Cerebellar cortex (tissue), 1 donor: Measurements from ENCODE around the gene PPP1R9B.
A peak's percentile ranks its signal among the peaks of the same experiment; 100 is the strongest.

Source experiments
- DNase-seq: peaks from one replicate; pipeline ENCODE4 v3.0.0-alpha.2; 2015; ENCODE audit warnings: low spot score

The PPP1R9B gene

DNA sequence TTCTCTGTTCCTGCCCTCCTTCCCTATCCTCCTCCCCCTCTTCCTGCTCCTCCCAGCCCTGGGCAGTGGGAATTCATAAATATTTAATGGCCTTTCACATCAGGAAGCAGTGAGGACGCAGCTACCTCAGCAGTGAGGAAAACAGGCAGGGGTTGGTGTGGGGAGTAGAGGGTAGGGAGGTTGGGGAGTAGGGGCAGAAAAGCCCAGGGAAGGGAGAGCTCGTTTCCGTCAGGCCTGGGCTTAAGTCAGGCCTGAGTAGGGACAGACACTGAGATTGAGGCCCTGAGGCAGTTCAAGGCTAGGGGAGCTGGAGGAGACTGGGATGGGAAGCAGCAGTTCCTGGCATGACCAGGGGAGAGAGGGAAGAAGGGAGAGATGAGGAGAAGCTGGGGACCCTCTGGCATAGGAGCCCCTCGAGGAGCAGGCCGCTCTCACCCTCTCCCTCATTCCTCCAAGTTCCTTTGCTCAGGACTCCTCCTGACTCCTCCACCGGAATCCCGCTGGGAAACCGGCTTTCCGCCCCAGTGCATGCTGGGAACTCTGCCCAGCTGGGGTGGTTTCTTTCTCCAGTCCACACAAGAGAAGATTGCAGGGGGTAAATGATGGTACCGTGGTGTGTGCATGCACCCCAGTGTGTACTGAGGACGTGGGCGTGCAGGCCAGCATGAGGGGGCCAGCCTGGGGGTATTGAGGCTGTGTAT is 26.7 kb downstream of the PPP1R9B start:
- DNase-seq, result peak; percentile 67

DNA sequence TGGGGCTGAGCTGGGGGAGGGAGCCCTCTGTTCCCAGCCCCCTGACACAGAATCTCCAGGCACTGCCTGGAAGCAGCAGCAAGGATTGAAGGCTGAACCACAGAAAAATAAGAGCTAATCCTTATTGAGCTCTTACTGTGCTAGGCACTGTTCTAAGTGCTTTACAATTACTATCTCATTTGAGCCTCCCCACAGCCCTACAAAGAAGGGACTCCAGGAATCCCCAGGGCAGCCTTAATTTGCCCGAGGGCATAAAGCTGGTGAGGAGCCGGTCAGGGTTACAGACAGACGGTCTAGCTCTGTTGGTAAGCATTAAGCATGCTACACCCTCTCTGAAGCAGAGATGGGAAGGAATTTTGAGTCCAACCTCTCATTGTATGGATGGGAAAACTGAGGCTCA is 27.5 kb downstream of the PPP1R9B start:
- no peak for DNase-seq

DNA sequence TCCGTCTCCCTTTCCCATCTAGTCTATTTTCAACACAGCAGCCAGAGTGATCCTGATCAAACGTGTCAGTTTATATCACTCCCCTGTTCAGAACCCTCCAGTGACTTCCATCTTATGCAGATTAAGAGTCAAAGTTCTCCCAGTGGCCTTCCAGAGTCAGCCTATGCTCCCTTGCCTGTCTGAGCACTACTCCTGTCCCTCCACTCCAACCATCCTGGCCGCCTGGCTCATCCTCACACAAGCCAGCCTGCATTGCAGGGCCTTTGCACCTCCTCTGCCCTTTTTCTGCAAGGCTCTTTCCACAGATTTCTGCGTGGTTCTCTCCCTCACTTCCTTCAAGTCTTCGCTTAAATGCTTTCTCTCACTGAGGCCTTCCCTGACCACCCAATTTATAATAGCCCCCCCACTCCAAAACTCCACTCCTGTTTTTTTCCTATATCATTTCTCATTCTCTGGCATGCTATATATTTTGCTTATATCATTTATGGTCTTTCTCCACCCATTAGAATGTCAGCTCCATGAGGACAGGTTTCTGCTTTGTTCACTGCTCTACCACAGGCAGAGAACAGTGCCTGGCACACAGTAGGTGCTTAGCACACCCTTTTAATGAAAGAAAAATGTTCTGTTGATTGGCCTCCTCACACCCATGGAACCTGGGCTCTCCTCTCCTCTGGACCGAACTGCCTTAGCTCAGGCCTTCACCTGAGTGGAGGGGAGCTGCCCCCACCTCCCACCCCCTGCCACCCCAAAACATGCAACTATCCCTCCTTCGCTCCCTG is 29.8 kb downstream of the PPP1R9B start:
- no peak for DNase-seq

DNA sequence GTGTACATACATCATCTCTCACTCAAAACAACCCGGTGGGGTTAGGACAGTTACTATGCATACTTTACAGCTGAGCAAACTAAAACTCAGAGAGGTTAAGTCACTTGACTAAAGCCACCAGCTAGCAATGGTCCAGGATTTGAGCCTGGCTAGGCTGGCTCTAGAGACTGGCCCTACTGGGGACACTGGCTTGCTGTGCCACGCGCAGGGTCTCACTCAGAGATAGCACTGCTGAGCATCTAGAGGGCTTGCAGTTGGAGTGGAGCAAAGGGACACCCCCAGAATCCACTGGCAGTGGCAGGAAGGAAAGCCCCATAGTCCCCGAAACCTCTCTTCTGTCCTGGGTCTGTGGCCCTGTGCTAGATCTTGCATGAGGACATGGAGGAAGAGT is 31.7 kb downstream of the PPP1R9B start:
- no peak for DNase-seq

DNA sequence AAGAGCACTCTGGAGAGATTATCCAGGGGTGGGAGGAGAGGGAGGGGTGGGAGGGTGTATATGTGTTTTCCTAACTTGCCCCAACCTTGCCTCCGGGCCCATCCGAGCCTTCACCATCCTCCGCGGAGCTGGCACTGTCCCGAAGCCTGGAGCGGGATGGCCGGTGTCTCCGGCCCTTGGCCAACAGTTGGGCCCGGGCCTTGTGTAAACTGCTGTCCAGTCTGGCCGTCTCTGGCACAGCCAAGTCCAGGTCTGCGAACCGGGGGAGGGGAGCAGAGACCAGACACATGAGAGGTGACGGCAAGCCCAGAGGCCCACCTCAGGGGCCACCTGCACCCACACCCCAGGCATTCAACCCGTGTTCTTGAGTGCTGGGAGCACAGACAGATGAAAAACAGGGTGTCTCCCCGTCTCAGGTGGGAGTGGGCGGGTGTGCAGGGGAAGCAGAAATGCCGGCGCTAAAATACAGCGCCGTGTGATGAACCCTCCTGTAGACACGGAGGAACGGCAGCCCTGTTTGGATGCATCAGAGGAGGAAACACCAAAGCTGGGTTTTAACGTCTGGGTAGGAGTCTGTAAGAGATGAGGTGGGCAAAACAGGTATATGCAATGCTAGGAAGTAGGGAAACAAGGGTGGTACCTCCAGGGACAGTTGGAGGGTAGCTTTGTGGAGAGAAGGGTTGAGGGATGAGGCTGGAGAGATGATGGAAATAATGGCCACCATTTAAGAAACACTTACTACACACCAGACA is 32.2 kb downstream of the PPP1R9B start:
- DNase-seq, result peak; percentile 74

DNA sequence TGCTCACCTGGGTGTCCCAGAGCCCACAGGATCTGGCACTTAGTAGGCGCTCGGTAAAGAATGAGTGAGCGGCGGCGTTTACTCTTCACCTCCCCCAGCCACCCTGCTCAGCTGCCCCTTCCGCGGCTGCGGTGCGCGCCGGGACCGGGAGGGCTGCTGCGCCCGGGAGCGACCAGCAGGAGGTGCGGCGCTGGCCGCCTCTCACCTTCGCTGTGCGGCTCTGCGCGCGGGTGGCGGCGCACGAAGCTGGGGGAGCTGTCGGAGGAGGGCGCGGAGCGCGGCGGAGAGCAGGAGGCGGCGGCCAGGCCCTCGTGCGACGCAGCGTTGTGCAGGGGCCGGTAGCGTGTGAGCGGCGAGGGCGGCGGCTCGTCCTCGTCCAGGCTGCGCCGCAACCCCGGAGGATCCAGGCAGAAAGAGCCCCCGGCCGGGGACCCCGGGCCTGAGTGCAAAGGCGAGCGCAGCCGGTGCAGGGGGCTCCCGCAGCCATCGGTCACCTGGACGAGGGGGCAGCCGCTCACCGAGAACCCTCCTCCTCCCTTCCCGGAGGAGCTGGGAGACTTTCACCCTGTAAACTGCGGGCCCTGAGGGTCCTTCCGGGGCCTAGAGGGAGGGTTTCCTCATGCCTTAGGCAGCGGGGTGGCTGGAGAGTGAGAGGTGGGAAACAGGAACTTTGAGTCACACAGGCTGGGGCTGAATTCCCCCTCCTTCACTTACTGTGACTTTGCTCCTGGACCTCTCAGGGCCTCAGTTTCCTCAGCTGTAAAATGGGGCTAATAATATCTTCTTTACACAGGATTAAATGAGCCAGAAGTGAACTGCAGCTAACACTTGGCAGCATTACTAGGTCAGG is 33.0 kb downstream of the PPP1R9B start:
- no peak for DNase-seq

DNA sequence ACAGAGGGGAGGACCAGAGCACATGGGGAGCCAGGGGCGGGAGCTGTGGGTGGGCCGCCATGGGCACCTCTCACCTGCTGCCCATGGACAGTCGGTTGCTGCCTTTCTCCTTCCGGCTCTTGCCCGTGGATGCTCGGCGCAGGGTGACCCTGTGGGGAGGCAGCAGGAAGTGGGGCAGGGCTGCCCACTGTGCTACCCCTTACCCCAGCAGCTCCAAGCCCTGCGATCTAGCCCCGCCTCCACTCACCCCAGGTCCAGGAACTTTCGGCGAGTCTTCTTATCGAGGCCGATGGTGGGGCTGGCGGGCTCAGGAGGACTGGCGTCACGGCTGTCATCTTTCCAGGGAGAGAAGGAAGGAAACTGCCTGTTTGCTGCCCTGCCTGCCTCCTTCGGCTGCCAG is 34.7 kb downstream of the PPP1R9B start:
- DNase-seq, result no peak

DNA sequence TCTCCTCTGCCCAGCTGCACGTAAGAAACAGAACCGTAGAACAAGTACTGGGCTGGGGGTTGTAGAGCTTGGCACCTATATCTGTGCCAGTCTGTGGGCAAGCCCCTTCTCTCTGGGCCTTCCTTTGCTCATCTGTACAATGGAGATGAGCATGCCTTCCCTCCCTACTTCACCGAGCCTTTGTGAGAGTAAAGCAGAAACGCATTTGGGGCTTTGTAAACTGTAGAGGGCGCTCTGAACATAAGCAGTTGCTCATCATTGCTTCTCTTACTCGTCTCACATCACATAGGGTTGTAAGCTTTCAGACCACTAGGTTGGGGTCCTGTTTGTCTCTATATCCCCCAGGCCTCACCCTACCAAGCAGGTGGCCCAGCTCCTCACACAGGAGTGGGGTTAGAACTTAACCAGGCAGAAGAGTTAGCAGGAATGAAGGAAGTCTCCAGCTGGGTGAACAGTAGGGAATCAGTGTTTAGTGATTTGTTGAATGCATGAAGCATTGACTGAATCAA is 35.6 kb downstream of the PPP1R9B start:
- DNase-seq, result peak; percentile 86

DNA sequence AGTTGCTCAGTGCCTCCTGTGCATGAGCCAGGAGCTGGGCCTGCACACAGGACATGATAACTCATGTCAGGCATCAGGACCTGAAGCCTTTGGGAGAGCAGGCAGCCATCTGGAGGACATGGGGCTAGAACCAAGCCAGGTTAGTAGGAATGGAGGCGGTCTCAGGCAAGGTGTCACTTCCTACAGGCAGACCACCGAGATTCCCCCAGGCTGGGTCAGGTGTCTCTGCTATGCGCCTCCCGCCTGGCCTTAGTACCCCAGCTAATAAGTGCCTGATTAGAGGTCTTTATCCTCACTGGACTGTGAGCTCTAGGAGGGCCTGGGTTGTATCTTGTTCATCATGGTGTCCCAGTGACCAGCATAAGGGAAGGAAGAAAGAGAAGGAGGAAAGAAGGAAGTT is 36.1 kb downstream of the PPP1R9B start:
- no peak for DNase-seq

DNA sequence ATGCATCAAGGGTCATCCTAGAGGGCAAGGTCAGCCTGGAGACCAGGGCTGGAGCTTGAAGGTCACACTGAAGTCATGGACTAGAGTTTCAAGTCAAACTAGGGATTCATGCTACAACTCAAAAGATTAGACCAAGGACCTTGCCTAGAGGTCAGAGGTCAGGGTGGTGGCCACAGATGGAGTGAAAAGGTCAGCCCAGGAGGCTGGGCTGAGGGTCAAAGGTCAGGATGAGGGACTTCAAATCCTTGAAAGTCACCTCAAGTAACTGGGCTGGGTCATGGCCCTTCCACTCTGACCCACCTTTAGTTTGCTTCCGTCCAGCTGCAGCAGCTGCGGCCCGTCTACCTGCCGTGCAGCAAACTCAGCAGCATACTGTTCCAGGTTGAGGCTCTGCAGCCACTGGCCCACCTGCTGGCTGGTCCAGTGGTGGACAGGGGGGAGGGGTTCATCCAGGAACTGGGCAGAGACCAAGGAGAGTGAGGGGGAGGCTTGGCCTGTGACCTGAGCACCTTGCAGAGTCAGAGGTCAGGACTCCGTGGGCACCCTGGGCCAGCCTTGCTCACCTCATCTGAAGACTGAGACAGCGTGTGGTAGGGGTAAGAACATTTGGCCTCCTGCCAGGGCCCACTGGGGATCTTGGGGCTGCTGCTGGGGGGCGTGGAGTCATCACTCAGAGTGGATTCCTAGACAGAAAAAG is 36.7 kb downstream of the PPP1R9B start:
- no peak for DNase-seq

DNA sequence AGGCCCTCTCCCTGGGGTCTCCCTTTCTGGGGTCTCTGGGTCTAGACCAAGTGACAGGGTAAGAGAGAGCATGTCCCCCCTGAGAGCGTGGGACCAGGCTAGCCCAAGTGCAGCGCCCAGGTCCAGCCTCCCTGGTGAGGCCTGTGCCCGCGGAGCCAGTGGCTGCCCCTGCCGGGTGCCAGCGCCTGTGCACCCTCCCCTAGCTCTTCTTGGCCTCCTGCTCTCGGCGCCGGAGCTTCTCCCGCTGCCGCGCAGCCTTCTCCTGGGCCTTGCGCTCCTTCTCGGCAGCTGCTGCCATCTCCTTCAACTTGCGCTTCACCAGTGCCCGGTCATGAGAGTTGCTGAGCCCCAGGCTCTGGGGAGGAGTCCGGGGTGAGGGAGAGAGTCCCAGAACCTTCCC is 37.8 kb downstream of the PPP1R9B start:
- DNase-seq, result no peak

DNA sequence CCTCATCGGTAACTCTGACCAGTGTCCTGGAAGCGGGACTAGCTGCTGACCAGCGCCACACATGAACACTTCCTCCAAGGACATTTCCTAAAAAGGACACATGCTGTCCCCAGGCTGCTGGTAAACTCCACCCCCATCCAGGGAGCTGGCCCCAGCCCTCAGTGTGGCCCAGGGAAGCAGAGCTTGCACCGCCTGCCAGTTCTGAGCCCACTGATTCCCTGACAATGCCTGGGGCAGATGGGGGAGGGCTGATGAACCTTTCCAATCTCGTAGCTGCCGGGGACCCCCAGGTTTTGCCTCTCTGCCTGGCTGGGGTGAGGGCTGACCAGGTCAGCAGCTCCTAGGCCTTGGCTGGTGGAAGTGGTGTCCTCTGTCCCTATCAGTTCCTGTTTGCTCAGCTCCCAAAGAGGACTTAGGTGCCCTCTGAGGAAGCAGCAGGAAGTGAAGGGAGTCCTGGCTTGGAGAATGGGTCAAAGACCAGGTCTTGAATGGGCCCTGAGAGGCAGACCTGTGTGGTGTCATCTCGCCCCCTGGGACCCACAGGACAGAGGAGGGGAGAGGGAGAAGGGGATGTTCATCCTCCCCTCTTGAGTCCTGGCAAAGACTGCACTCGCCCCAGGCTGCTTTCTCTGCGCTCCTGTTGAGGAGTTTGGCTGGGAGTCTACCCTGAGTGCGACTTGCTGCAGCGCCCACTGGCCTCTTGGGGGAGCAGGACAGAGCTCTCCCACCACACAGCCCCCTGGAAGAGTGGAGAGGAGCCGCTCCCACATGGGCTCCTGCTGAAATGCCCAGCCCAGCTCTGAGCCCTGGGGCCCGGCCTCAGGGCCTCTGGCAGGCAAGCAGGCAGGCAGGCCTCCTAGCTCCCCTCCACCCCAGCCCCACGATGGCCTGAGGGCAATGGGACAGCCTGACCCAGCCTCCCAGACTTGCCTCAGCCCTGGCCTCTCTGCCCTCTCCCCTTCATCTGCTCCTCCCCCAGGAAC is 38.5 kb downstream of the PPP1R9B start:
- peak; percentile 91 for DNase-seq

DNA sequence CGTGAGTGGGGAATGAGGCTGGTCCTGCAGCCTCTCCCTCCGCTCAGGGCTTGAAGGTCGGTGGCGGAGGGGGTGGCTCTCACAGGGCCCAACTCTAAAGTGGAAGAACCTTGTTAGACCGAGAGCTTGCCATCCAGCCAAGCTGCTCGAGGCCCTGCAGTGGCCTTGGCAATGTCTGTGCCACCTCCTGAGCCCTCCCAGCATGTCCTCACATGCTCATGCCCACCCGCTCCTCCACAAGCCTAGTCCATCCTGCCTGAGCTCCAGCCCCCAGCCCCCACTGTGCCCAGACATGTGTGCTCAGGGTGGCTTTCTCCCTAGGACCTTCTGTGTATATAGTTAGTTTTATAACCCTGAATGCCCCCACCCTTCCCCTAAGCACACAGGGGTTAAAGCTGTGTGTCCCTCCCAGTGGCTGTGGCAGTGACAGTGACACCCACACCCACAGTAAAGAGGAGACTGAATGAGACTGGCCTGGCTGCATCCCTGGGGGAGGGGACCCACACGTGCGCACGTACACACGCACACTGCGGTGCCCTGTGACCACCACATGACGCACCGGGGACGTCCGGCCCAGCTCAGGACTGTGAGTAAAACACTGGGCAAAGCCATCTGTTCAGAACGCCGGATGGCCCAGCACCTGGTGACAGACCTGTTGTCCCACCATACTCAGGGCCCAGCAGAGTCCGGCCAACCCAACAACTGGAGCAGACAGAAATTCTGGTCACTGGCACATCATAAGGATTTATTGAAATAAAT is 39.7 kb downstream of the PPP1R9B start:
- DNase-seq, result peak; percentile 71

DNA sequence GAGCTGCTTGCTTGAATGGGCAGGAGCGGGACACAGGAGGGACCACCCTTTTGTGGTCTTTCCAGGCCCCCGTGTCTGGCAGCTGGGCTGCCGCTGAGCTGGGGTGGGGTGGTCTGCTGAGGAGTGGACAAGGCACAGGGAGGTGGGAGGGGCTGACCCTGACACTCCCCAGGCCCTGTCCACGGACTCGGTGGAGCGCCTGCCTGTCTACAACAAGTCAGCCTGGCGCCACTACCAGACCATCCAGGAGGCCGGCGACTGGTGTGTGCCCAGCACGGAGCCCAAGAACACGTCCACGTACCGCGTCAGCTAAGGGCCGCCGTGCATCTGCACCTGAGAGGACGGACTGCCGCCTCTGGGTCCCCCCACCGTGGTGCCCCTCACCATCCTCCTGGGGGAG is 40.7 kb downstream of the PPP1R9B start:
- no peak for DNase-seq

DNA sequence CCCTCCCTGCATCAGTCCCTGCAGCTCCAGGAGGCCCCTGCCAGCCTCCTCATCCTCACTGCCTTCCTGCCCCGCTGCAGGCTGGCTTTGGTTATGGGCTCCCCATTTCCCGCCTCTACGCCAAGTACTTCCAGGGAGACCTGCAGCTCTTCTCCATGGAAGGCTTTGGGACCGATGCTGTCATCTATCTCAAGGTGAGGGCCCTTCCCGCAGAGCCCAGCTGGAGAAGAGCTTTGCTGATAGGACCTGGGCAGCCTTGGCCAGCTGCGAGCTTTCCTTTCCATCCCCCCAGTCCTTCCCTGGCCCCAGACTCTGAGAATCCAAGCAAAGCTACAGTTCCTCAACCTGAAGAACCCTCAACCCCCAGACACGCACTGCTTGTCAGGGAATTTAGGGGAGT is 41.3 kb downstream of the PPP1R9B start:
- peak; percentile 5 for DNase-seq

DNA sequence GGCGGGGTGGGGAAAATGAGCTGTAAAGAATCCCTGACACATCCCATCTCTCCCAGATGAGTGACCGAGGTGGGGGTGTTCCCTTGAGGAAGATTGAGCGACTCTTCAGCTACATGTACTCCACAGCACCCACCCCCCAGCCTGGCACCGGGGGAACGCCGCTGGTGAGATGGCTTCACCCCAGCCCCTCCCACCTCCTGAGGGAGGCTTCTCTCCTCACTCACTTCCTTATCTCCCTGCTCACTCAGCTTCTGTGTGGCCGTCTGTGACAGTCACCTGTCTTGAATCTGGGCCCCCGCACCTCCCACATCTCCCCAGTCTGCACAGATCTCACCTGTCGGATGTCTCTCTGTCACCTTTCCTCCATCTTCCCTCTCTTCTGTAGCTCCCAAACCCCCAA is 41.9 kb downstream of the PPP1R9B start:
- DNase-seq, result peak; percentile 2

DNA sequence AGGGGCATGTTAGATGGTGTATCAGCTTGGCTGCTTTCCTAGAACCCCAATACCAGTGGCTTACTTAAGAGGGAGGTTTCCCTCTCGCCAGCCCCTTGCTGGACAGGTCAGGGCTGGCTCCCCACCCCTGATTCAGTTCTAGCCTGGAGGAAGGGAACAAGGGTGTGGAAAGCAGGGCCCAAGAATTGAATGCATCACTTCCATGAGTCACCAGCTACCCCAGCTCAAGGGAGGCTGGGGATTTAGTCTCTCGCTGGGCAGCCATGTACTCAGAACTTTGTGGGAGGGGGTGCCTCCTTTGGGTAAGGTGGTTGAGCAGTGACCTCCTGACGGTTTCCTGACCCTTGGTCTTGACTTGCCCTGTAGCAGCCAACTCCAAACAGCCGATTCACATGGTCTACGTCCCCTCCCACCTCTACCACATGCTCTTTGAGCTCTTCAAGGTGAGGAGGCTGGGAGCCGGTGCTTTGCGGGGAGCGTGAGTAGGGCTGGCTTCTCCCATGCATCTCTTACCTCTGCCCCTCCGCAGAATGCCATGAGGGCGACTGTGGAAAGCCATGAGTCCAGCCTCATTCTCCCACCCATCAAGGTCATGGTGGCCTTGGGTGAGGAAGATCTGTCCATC is 42.6 kb downstream of the PPP1R9B start:
- peak; percentile 3 for DNase-seq

DNA sequence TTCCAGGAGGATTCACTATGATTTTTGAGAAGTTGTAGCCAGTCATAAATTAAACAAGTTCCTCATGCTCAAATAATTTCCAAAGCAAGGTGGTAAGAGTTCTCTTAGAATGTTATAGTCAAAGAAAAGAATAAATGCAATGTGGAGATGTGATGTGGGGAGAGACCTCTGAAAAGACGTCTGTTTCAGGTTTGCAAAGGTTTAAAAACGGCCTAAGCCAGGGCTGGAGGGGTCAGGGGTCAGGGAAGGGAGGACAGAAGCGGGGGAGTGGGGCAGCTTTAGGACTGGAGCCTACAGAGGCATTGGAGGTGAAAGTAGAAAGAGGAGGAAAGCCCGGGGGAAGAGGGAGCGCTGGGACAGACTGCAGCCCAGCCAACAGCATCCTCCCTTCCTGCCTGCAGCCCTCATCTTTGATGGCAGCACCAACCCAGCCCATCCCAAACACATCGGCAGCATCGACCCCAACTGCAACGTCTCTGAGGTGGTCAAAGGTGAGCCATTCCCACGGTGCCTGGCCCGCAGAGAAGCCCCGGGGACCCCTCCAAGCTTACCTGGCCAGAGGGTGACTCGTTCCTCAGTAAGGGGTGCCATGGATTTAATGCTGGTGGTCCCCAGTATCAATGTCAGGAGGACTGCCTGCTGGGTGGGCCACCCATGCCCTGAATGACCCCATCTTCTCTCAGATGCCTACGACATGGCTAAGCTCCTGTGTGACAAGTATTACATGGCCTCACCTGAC is 43.9 kb downstream of the PPP1R9B start:
- DNase-seq, result no peak
